ENCODE results near the gene PCIF1.
"Not testable (repeated sequence)": the region's sequence is repeated elsewhere in the genome, so short reads cannot be mapped to it uniquely, and the experiment has no call there.

PCIF1 gene

GRCh38 chr20:45948261-45948733 is 13.8 kb downstream of the PCIF1 start:
- no peak for DNase-seq

- no peak for DNase-seq
These were observed 14.5 kb downstream of the PCIF1 start for GRCh38 chr20:45948742-45949541.

GRCh38 chr20:45949542-45950329 is 15.3 kb downstream of the PCIF1 start:
- no peak for DNase-seq

GRCh38 chr20:45950330-45950646 is 15.8 kb downstream of the PCIF1 start:
- no peak for DNase-seq

- DNase-seq: no peak
These were observed 17.7 kb downstream of the PCIF1 start for GRCh38 chr20:45951925-45952834.

GRCh38 chr20:45952861-45953260 is 18.4 kb downstream of the PCIF1 start:
- no peak for DNase-seq

GRCh38 chr20:45953672-45954071 is 19.2 kb downstream of the PCIF1 start:
- no peak for DNase-seq

GRCh38 chr20:45956326-45956725 is 21.8 kb downstream of the PCIF1 start:
- not testable (repeated sequence) for DNase-seq

GRCh38 chr20:45957021-45957941 is 22.8 kb downstream of the PCIF1 start:
- no peak for DNase-seq

GRCh38 chr20:45958593-45958992 is 24.1 kb downstream of the PCIF1 start:
- DNase-seq: no peak

GRCh38 chr20:45959126-45959525 is 24.6 kb downstream of the PCIF1 start:
- DNase-seq: no peak

GRCh38 chr20:45959956-45960630 is 25.6 kb downstream of the PCIF1 start:
- no peak for DNase-seq

- DNase-seq: no peak
These were observed 27.7 kb downstream of the PCIF1 start for GRCh38 chr20:45962031-45962755.

GRCh38 chr20:45963059-45964005 is 28.8 kb downstream of the PCIF1 start:
- no peak for DNase-seq

- no peak for DNase-seq
These were observed 29.5 kb downstream of the PCIF1 start for GRCh38 chr20:45964006-45964400.

GRCh38 chr20:45965169-45966002 is 30.9 kb downstream of the PCIF1 start:
- no peak for DNase-seq

- no peak for DNase-seq
These were observed 33.1 kb downstream of the PCIF1 start for GRCh38 chr20:45967551-45968080.

GRCh38 chr20:45968081-45968671 is 33.7 kb downstream of the PCIF1 start:
- DNase-seq: no peak

Measured in NCI-H187 (cell line).